HCT116 (cell line): ENCODE measurements around the gene ZC3H12C. TPM values are rescaled to one million over a fixed set of nuclear protein-coding genes. Genes with fewer than 3 reads are reported as not detected.

Experiments
- ATAC-seq: fragments of 200-7000 bp; cut with Tn5 transposase; 2 replicates; pipeline ENCODE4 v1.9.1; 2020; ENCODE audit warnings: mild to moderate bottlenecking, moderate library complexity
- BruUV-seq: library from RNA; stranded (reverse); fragments of 400-500 nt; replicated peaks from 2 replicates; lab custom pipeline; 2021; lab: Mats Ljungman, UMichigan
- CTCF ChIA-PET: fragments of 300-600 bp; sonication (Branson Sonifier 250); formaldehyde crosslinking; loops from one replicate; lab custom pipeline; 2021; ENCODE audit warnings: antibody characterized with exemption; lab: Charles Lee
- POLR2A ChIA-PET: fragments of 300-600, 350-600 bp; sonication (Branson Sonifier 250); formaldehyde crosslinking; loops from one replicate; lab custom pipeline; 2021; ENCODE audit warnings: antibody characterized with exemption; lab: Charles Lee
- RAD21 ChIA-PET, 2 experiments: fragments of 300-600 bp; sonication (Branson Sonifier 250); formaldehyde crosslinking; loops; one replicate each; lab custom pipeline; 2023; ENCODE audit warnings: low total read pairs in 2 of 2; ENCODE audit not compliant: uncharacterized antibody in 2 of 2, unreplicated experiment in 2 of 2, low non-redundant PET in 1 of 2; lab: Charles Lee
- DNase-seq: peaks from one replicate; pipeline ENCODE4 v3.0.0-alpha.2; 2010; ENCODE audit warnings: low read depth, low spot score
- H2AFZ ChIP-seq: fragments of 200-600 bp; shearing (Covaris generic), sonication (generic); 2 replicates; pipeline ENCODE4 v1.6.1; 2017; ENCODE audit warnings: low read depth, mixed run types, mixed read lengths, antibody characterized with exemption, low read length; ENCODE audit not compliant: poor library complexity, severe bottlenecking
- H3K27ac ChIP-seq: 2 replicates; pipeline ENCODE4 v1.5.1; 2012; ENCODE audit warnings: low read depth, low read length
- H3K27me3 ChIP-seq: fragments of 200-600 bp; sonication (generic); 2 replicates; pipeline ENCODE4 v1.6.1; 2016; ENCODE audit warnings: mixed run types, low read length, mixed read lengths; ENCODE audit not compliant: insufficient read depth
- H3K36me3 ChIP-seq, 2 experiments: fragments of 200-500 bp in 1 of 2; fragments of 200-600 bp in 1 of 2; sonication (Bioruptor generic) in 1 of 2; sonication (generic) in 1 of 2; 2 replicates each; pipeline versions ENCODE4 v1.5.1 to v1.6.1; 2014 to 2016; ENCODE audit warnings: low read length in 2 of 2, inconsistent platforms in 1 of 2, mixed read lengths in 1 of 2, mixed run types in 1 of 2; ENCODE audit not compliant: insufficient read depth in 2 of 2, control insufficient read depth in 1 of 2
- H3K4me1 ChIP-seq, 2 experiments: fragments of 200-600 bp in 1 of 2; sonication (generic) in 1 of 2; 2 replicates each; pipeline versions ENCODE4 v1.5.1 to v1.6.1; 2012 to 2017; ENCODE audit warnings: low read length in 2 of 2, inconsistent platforms in 1 of 2, mild to moderate bottlenecking in 1 of 2, mixed read lengths in 1 of 2, mixed run types in 1 of 2, moderate library complexity in 1 of 2; ENCODE audit not compliant: insufficient read depth in 2 of 2, control insufficient read depth in 1 of 2
- H3K4me2 ChIP-seq: fragments of 200-600 bp; sonication (generic); 2 replicates; pipeline ENCODE4 v1.6.1; 2017; ENCODE audit warnings: mixed run types, low read length, mixed read lengths
- H3K4me3 ChIP-seq, 2 experiments: fragments of 200-600 bp in 1 of 2; sonication (generic) in 1 of 2; replicated peaks in 1 of 2; 2 replicates each; pipeline ENCODE4 v1.5.1; 2011 to 2016; ENCODE audit warnings: low read length in 2 of 2, control low read depth in 1 of 2, low read depth in 1 of 2, mild to moderate bottlenecking in 1 of 2, mixed read lengths in 1 of 2, mixed run types in 1 of 2
- H3K79me2 ChIP-seq: fragments of 200-600 bp; sonication (generic); 2 replicates; pipeline ENCODE4 v1.6.1; 2017; ENCODE audit warnings: mild to moderate bottlenecking, mixed run types, low read length, moderate library complexity, mixed read lengths; ENCODE audit not compliant: insufficient read depth
- H3K9ac ChIP-seq: fragments of 200-600 bp; sonication (generic); 2 replicates; pipeline ENCODE4 v1.6.1; 2016; ENCODE audit warnings: low read length, mixed read lengths
- H3K9me2 ChIP-seq: fragments of 200-600 bp; sonication (generic), shearing (Covaris generic); 2 replicates; pipeline ENCODE4 v1.6.1; 2017; ENCODE audit warnings: mixed run types, mild to moderate bottlenecking, moderate library complexity; ENCODE audit not compliant: insufficient read depth
- H3K9me3 ChIP-seq, 2 experiments: fragments of 200-500 bp in 1 of 2; fragments of 200-600 bp in 1 of 2; sonication (Bioruptor generic) in 1 of 2; sonication (generic) in 1 of 2; 2 replicates each; pipeline ENCODE4 v1.6.1; 2014 to 2017; ENCODE audit warnings: low read length in 2 of 2, mixed read lengths in 2 of 2, inconsistent platforms in 1 of 2, low read depth in 1 of 2, mild to moderate bottlenecking in 1 of 2, mixed run types in 1 of 2, moderate library complexity in 1 of 2; ENCODE audit not compliant: control insufficient read depth in 1 of 2, insufficient read depth in 1 of 2
- H4K20me1 ChIP-seq: fragments of 200-600 bp; sonication (generic), shearing (Covaris generic); 2 replicates; pipeline ENCODE4 v1.6.1; 2017; ENCODE audit warnings: mixed run types, mild to moderate bottlenecking, moderate library complexity; ENCODE audit not compliant: insufficient read depth
- EGR1 ChIP-seq: IDR thresholded peaks from 2 replicates; pipeline ENCODE4 v1.6.1; 2012; ENCODE audit warnings: low read depth
- EZH2 ChIP-seq: fragments of 200-600 bp; sonication (generic); IDR thresholded peaks from 2 replicates; pipeline ENCODE4 v1.6.1; 2017; ENCODE audit warnings: antibody characterized with exemption, mixed run types
- EZH2phosphoT487 ChIP-seq: fragments of 200-600 bp; IDR thresholded peaks from 2 replicates; pipeline ENCODE4 v1.6.1; 2018; ENCODE audit warnings: antibody characterized with exemption, borderline replicate concordance
- POLR2A ChIP-seq: IDR thresholded peaks from 2 replicates; pipeline ENCODE4 v1.7.0; 2011; ENCODE audit warnings: borderline replicate concordance; ENCODE audit not compliant: insufficient read depth, insufficient read length; ENCODE audit errors: extremely low read depth
- POLR2AphosphoS5 ChIP-seq: IDR thresholded peaks from 2 replicates; pipeline ENCODE4 v1.6.1; 2011; ENCODE audit warnings: mild to moderate bottlenecking, low read depth, low read length, moderate library complexity
- RAD21 ChIP-seq: IDR thresholded peaks from 2 replicates; pipeline ENCODE4 v1.6.1; 2012; ENCODE audit warnings: low read depth, mild to moderate bottlenecking
- SIN3A ChIP-seq: IDR thresholded peaks from 2 replicates; pipeline ENCODE4 v1.6.1; 2012; ENCODE audit warnings: low read depth
- SP1 ChIP-seq: IDR thresholded peaks from 2 replicates; pipeline ENCODE4 v1.6.1; 2012; ENCODE audit warnings: low read depth
- YY1 ChIP-seq: IDR thresholded peaks from 2 replicates; pipeline ENCODE4 v1.6.1; 2011; ENCODE audit warnings: low read length, low read depth, moderate library complexity, mild to moderate bottlenecking; ENCODE audit not compliant: insufficient replicate concordance; ENCODE audit errors: extremely low read depth
- ZBTB33 ChIP-seq: IDR thresholded peaks from 2 replicates; pipeline ENCODE4 v1.6.1; 2011; ENCODE audit warnings: mild to moderate bottlenecking, low read length, moderate library complexity; ENCODE audit not compliant: insufficient replicate concordance; ENCODE audit errors: extremely low read depth
- intact Hi-C: fragments of 100-400 bp; cut with micrococcal nuclease; formaldehyde crosslinking; loops from 2 replicates; pipeline ENCODE4 v1.10.0; 2022
- total RNA-seq: library from RNA; stranded (reverse); gene quantifications from one replicate; pipeline ENCODE4 v1.2.1, GENCODE V29; 2021; ENCODE audit not compliant: unreplicated experiment
- TF ChIP-seq, protein P1 (sequence below): IDR thresholded peaks from 2 replicates; pipeline ENCODE4 v1.6.1; 2012

ZC3H12C gene
- total RNA-seq, 1 experiment from 2014 or later, result 10.2 TPM

DNA sequence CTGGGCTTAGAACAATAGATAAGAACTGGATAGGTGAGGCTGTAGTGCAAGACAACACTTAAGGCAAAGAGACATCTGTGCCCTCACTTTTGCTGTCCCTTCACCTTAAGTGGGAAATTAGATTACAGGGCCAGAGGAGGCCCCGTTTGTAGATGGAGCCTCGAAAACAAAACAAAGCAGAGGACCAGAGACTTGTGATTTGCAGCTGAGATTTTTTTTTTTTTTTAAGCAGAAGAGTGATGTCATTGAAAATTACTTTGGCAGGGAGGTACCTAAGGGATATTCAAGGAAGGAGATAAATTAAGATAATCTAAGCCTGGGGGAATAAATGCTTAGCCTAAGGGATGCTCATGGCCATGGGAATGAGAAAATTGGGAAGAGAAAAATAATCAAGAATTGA is 31.4 kb downstream of the ZC3H12C start:
- TF ChIP-seq EGR1, result no peak
- no peak for TF ChIP-seq RAD21
- TF ChIP-seq EZH2phosphoT487, result no peak
- TF ChIP-seq, protein P1, sequence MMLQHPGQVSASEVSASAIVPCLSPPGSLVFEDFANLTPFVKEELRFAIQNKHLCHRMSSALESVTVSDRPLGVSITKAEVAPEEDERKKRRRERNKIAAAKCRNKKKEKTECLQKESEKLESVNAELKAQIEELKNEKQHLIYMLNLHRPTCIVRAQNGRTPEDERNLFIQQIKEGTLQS, result no peak
- TF ChIP-seq POLR2A, result no peak
- no peak for TF ChIP-seq ZBTB33
- no peak for TF ChIP-seq SP1
- TF ChIP-seq POLR2AphosphoS5, result no peak
- TF ChIP-seq SIN3A, result no peak
- TF ChIP-seq YY1, result no peak
- no peak for TF ChIP-seq EZH2
- Histone ChIP-seq H3K4me2 (no peak overlapping the region), H3K9me2 (no peaks in the 10 kb centered on the region), H3K36me3 (no peaks in the 10 kb centered on the region), H3K4me3 (no peak overlapping the region), H2AFZ (no peak overlapping the region), H3K9ac (no peak overlapping the region), H3K27me3 (no peaks in the 10 kb centered on the region), H3K27ac (no peak overlapping the region), H4K20me1 (no peaks in the 10 kb centered on the region), H3K4me1 (peaks cover 14 to 19% of the 10 kb centered on the region in 2 experiments; a peak in 2 of 4 replicates), H3K79me2 (peaks cover 16% of the 10 kb centered on the region; the same call in 1 of the 2 replicates), H3K9me3 (no peaks in the 10 kb centered on the region)
- ChIA-PET POLR2A (no interaction called here), CTCF (no interaction called here), RAD21 (interaction anchor here in 1 of 2 experiments (0.7 kb wide), 1 partner anchor 192 kb away, joined by 3 read pairs; no protein-coding TSS in a partner anchor)
- no TSS peak for BruUV-seq
- intact Hi-C loops, result no loop called here
- ATAC-seq, result no peak
- no peak for DNase-seq
